NCI-H2107 treated with DMSO at 0.1 percent for 48 hours (cell line): Measurements from ENCODE around the gene XRCC5.
"Not testable (repeated sequence)": the region's sequence is repeated elsewhere in the genome, so short reads cannot be mapped to it uniquely, and the experiment has no call there.

Source experiments
- DNase-seq: peaks from one replicate; lab custom pipeline; 2025; ENCODE audit not compliant: unreplicated experiment; lab: John Stamatoyannopoulos, UW

The XRCC5 gene

GRCh38 chr2:216108967-216109921, at the start of gene XRCC5:
Gene XRCC5, plus strand, starts transcription at chr2:216109348. Its CDS starts 89 bp downstream, at chr2:216109437.
- DNase-seq = peak; percentile 89

GRCh38 chr2:216064014-216064630, 45.0 kb upstream of the XRCC5 start:
- DNase-seq = no peak

DNA sequence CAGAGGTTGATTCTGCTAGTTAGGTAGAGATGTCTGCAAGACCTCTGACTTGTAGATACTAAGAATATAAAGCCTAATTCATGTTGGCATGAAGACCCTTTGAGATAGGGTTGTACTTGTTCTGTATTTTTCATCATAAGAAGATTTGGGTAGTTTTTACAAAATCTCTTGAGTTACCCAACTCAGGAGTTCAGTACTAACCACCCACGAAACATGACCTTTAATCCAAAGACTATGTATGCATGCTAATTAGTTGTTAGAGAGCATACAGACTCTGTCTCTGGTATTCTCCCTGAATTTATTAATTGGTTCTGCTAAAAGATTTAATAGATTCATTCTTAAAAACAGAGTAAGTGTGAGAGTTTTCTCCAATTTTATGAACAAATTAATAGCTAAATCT, 44.5 kb upstream of the XRCC5 start:
- DNase-seq = no peak

DNA sequence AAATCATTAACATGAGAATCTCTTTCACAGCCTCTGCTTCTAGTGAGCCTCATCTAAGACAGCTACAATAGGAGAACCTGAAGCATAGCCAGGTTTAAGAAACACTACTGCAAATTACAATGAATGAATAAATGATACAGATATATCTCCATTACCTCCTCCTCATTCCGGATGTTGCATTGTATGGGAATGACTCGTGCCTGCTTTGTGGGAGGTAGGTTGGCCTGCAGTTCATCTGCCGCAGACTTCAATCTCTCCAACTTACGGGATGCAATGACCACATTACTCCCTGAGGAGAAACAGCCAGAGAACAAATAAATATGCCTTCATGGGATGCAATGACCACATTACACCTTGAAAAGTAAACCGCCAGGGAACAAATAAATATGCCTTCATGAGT, 42.9 kb upstream of the XRCC5 start:
- no peak for DNase-seq

GRCh38 chr2:216069028-216069427, 40.1 kb upstream of the XRCC5 start:
- no peak for DNase-seq

DNA sequence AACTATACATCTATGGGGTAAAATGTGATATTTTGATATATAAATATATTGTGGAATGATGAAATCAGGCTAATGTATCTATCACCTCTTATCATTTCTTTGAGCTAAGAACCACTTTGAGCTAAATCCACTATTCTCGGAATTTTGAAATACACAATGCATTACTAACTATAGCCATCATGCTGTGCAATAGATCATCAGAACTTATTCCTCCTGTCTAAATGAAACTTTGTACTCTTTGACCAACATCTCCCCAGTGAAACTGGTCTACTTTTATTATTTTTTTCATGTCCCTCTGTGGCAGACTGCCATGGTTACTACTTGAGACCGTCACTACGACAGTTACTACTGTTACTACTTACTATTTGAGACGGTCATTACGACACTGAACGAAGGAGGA, 39.0 kb upstream of the XRCC5 start:
- no peak for DNase-seq

DNA sequence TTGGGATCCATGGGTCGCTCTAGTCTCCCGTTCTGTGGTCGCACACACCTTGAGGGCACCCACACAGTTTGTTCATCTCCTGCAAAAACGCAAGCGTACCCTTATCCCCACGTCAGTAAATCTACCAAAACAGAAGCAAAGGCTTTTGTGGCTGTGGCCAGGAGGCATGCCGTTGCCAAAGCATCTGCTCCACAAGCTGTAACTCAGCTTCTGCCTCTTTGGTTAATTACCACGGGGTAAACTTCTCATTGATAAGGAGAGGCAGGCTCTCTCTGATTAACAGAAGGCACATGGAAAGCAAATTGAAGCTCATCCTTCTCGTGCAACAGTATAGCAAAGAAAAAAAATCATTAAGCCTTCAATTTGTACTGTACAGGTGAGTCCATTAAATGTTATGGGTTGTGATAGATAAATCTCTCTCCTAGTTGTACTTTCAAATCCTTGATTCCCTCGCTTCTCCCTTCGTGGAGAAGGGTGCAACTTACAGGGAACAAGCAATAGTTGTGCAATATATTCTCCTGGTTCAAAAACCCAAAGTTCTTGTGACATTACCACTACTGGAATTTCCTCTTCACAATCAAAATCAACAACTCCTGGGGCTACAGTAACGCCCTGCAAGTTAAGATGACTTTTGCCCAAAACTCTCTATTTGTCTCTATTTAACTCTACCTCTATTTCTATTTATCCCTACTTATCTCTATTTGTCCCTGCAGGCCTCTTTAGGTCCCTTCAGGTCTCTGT, 37.9 kb upstream of the XRCC5 start:
- no peak for DNase-seq

GRCh38 chr2:216072473-216072872, 36.7 kb upstream of the XRCC5 start:
- no peak for DNase-seq

- DNase-seq = no peak
Measured at GRCh38 chr2:216073773-216074172, 35.4 kb upstream of the XRCC5 start.

- no peak for DNase-seq
Measured at GRCh38 chr2:216074380-216074779, 34.8 kb upstream of the XRCC5 start.

- DNase-seq = no peak
Measured at GRCh38 chr2:216074794-216075193, 34.4 kb upstream of the XRCC5 start.

- DNase-seq = no peak
Measured at GRCh38 chr2:216075510-216076485, 33.4 kb upstream of the XRCC5 start.

GRCh38 chr2:216078776-216079175, 30.4 kb upstream of the XRCC5 start:
- no peak for DNase-seq

DNA sequence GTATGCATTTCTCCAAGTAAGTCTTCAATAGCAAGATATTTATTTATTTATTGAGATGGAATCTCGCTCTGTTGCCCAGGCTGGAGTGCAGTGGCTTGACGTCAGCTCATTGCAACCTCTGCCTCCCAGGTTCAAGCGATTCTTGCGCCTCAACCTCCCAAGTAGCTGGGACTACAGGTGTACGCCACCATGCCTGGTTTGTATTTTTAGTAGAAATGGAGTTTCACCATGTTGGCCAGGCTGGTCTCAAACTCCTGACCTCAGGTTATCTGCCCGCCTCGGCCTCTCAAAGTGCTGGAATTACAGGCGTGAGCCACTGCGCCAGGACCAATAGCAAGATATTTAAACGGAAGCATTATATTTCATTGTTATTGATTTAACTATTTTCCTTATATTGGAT, 29.1 kb upstream of the XRCC5 start:
- not testable (repeated sequence) for DNase-seq

- DNase-seq = no peak
Measured at GRCh38 chr2:216081012-216081411, 28.1 kb upstream of the XRCC5 start.

DNA sequence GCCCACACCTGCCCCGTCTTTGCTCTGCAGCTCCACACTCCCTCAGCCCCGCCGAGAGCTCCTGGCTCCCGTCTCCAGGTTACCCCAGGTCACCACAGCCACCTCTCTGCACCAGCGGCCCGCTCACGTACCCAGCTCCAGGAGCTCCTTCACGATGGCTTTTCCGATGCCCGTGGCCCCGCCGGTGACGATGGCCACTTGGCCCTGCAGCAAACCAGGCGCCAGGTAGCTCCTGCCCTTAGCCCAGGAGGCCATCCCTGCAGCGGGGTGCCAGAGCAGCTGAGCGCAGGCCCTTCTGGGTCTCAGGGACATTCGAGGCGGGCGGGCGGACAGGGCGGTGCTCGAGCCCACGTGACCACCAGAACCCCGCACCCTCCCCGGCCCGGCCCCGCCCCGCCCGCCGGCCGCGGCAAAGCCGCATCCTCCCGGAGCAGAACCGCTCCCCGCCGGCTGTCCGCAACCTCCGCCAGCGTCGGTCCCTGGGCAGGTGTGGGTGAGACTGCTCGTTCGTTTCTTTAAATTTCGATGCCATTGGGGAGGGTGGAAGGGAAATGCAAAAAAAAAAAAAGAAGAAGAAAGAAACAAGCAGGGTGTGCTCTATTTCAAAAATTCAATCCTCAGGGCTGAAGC, 27.5 kb upstream of the XRCC5 start, which contains the start of the genes PECR and TMEM169:
Gene PECR (minus strand): TSS at position 323 of the 630 bp plus-strand sequence. CDS start 68 bp downstream, at position 255.
Gene TMEM169 (plus strand): TSS at position 433 of the 630 bp plus-strand sequence. CDS start 14,045 bp downstream, outside the sequence.
- DNase-seq = peak; percentile 67

DNA sequence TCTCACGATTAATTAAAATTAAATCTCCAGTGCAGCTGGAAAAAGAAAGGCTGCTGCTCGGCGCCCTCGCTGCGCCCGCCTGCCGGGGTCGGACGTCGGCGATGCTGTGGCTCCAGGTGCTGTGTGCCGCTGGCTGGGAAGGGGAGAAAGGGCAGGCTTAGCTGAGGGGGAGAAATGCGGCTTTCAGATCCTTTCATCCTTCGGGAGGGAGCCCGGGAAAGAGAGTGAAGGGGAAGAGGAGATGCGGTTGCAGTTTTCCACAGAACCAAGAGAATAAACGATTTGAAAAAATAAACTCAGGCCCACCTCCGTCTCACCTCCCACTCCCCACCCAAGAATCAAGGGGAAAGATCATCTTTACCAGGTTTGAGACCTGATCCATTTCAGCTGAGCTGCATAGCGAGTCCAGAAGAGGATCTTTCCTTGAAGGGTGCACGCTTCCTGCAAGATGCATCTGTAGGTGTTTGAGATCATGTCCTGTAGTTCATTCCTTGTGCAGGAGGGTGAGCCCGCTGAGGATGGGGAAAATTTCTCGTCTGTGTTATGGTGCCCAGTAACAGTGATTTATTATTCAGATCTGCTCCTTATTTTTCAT, 26.9 kb upstream of the XRCC5 start:
- DNase-seq = peak; percentile 35

DNA sequence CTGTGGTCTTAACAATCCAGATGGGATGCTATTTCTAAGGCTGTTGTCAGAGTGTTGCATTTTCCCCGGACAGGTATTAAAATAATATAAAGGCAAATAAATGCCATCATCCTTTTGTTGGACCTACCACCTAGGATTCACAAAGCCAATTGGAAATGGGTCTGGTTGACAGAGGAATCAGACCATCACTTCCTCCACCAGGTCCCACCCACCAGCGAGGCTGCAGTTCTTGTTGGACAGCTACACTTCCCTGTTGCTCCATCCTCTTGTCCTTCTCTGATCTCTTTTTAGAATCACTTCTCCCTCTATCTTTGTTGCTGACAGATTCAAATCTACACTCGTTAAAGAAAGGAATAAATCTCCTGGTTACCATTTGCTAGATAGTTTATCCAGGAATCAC, 26.3 kb upstream of the XRCC5 start:
- DNase-seq = no peak
